ENCODE results near the gene HEPACAM2. TPM values are rescaled to one million over a fixed set of nuclear protein-coding genes. Genes with fewer than 3 reads are reported as not detected.

The HEPACAM2 gene
- total RNA-seq, 1 experiment from 2014 or later = not detected

- H2AK5ac ChIP-seq (ENCODE audit: insufficient read length, low read length) = no peak overlapping the region
- Mint-ChIP-seq H3K27me3 (ENCODE audit: low read depth) (peaks cover 23% of the 10 kb centered on the region), H3K27ac (no peak overlapping the region), H3K4me1 (no peaks in the 10 kb centered on the region), H3K36me3 (ENCODE audit: insufficient read depth in 1 of 3, low read depth in 3 of 3) (no peaks in the 10 kb centered on the region), H3K4me3 (no peak overlapping the region), H3K9me3 (no peaks in the 10 kb centered on the region)
- H3K27ac ChIP-seq (ENCODE audit: insufficient read length, low read depth, low read length) = no peak overlapping the region
- no peak overlapping the region for H2BK120ac ChIP-seq (ENCODE audit: low read depth, low read length, poor library complexity, severe bottlenecking)
- H3K4me1 ChIP-seq (ENCODE audit: insufficient read depth, low read length) = no peaks in the 10 kb centered on the region
- no peaks in the 10 kb centered on the region for H3K9me3 ChIP-seq (ENCODE audit: control insufficient read depth, low read depth, low read length)
- H2AFZ ChIP-seq (ENCODE audit: low read length) = no peak overlapping the region
- H3K23ac ChIP-seq (ENCODE audit: insufficient read length, low read depth, low read length) = no peak overlapping the region
- no peaks in the 10 kb centered on the region for H3K23me2 ChIP-seq (ENCODE audit: insufficient read length, low read depth, low read length, poor library complexity, severe bottlenecking)
- no peak overlapping the region for H3K14ac ChIP-seq (ENCODE audit: insufficient read depth, low read length)
- DNase-seq = no peak
- no peak overlapping the region for H3K18ac ChIP-seq (ENCODE audit: insufficient read length, low read depth, low read length)
- H4K5ac ChIP-seq (ENCODE audit: insufficient read length, low read depth, low read length) = no peak overlapping the region
- no CpG with 5 or more reads among the region's 3 CpGs for WGBS (ENCODE audit: extremely low coverage, insufficient read length, low lambda C conversion rate)
- no peak overlapping the region for H2BK12ac ChIP-seq (ENCODE audit: insufficient read length, low read depth, low read length)
- H2BK5ac ChIP-seq (ENCODE audit: insufficient read length, low read length) = no peak overlapping the region
- H3K4me2 ChIP-seq (ENCODE audit: insufficient read depth, insufficient read length, low read length) = no peak overlapping the region
- no peak overlapping the region for H3K56ac ChIP-seq (ENCODE audit: insufficient read length, low read depth, low read length)
- H3K79me1 ChIP-seq (ENCODE audit: insufficient read depth, low read depth, low read length, poor library complexity, severe bottlenecking) = no peaks in the 10 kb centered on the region
- H4K91ac ChIP-seq (ENCODE audit: insufficient read length, low read depth, low read length) = no peak overlapping the region
- TF ChIP-seq CTCF (conservative IDR thresholded peaks at IDR 0.05) = no peak
- H3K27me3 ChIP-seq (ENCODE audit: insufficient read depth, low read length) = no peaks in the 10 kb centered on the region
- no peak overlapping the region for H4K8ac ChIP-seq (replicated peaks; ENCODE audit: insufficient read length, low read depth, low read length)
- H4K20me1 ChIP-seq (ENCODE audit: control insufficient read depth, insufficient read depth, insufficient read length) = no peaks in the 10 kb centered on the region
- H3T11ph ChIP-seq (ENCODE audit: low read length) = no peak overlapping the region
- no peak overlapping the region for H3K9ac ChIP-seq (ENCODE audit: extremely low read depth, insufficient read length, low read length)
- H2BK15ac ChIP-seq (ENCODE audit: low read depth, low read length) = no peak overlapping the region
- H3K79me2 ChIP-seq (ENCODE audit: insufficient read depth, low read length) = no peaks in the 10 kb centered on the region
- H2BK20ac ChIP-seq (ENCODE audit: low read depth, low read length, poor library complexity, severe bottlenecking) = no peak overlapping the region
- no peak overlapping the region for H3K4ac ChIP-seq (ENCODE audit: low read depth, low read length)
Measured at GRCh38 chr7:93194386-93194785, 31.9 kb downstream of the HEPACAM2 start.
